ENCODE data around the gene STPG3.

Gene STPG3

DNA sequence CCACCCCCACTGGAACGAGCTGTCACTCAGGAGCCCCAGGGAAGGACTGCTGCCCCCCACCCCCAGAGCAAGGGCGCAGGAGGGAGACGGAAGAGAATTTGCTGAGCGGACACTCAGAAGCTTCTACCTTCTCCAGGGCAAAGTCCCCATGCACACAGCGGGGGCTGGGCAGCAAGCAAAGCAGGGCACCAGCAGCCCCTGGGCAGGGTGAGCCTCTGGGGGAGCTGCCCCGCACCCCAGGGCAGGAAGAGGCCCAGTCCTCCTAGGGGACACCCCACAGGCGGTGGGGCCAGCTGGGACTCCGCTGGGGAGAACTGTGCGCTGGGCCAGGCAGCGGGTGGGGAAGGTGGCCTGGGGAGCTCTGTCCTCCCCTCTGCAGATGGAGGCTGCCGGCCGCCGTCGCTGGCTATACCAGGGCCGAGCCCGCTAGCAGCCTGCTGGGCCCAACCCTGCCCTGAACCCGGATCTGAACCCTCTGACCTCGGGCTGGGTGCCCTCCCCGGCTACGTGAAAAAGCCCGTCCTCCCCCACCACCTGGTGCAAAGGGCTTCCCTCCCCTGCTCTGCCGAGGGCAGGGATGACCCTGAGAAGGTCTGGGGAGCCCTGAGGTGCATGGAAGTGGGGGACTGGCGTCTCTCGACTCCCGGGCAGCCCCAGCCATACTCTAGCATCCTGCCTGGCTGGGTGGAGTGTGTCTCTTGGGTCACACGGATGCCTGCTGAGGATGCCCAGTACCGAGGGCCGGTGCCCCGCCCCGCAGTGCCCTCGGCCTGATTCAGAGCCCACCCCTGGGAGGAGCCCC, 21.0 kb upstream of the STPG3 start:
- H3K27me3 ChIP-seq (replicated peaks; ENCODE audit: control insufficient read depth, insufficient read depth, low read length), result peaks cover 24% of the 10 kb centered on the region
- H3K9ac ChIP-seq (ENCODE audit: low read length), result no peak overlapping the region
- no peak overlapping the region for H3K4me3 ChIP-seq (ENCODE audit: low read length)
- H3K9me3 ChIP-seq (ENCODE audit: control insufficient read depth, low read length), result no peaks in the 10 kb centered on the region
- no peak for DNase-seq (ENCODE audit: low read depth)
- no peaks in the 10 kb centered on the region for H3K36me3 ChIP-seq (ENCODE audit: control insufficient read depth, insufficient read depth, low read length, severe bottlenecking)
- H3K4me1 ChIP-seq (ENCODE audit: control insufficient read depth, insufficient read depth, low read length), result peaks cover 5% of the 10 kb centered on the region

DNA sequence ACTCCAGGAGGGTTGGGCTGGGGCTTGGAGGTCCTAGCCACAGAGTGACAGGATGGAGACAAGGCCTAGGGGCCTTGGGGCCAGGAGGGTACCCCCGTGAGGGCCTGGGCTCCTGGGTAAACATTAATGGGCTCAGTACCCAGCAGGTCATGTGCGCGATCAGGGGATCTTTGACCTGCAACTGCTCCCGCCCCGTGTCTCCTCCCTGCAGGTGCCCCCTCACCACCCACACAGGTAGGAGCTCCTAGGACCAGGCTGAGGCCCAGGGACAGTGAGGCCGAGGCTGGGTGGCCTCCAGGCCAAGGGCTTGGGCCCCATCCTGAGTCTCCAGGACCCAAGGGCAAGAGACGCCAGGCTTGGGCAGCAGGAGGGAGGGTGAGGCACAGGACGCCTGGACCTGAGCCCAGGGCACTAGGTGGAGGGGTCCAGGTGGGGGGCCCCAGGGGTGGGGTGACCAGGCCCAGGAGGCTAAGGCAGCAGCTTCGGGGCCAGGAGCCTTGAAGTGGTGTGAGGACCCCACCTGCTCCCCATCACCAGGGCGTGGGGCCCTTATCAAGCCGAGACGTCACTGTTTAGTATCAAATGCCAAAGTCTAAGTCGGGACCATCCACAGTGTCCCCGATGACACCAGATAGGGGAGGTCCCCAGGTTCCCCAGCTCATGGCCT, 20.2 kb upstream of the STPG3 start, which contains the start of gene SLC34A3:
TSS of gene SLC34A3 (plus strand) at position 197 of the 667 bp plus-strand sequence. CDS start 802 bp downstream, outside the sequence.
- no peak within 1 kb of the TSS for H3K4me3 ChIP-seq (ENCODE audit: low read length)
- no peaks in the 10 kb centered on the region for H3K36me3 ChIP-seq (ENCODE audit: control insufficient read depth, insufficient read depth, low read length, severe bottlenecking)
- peaks cover 30% of the 10 kb centered on the region for H3K27me3 ChIP-seq (replicated peaks; ENCODE audit: control insufficient read depth, insufficient read depth, low read length)
- no peak within 1 kb of the TSS for H3K9ac ChIP-seq (ENCODE audit: low read length)
- no peaks in the 10 kb centered on the region for H3K9me3 ChIP-seq (ENCODE audit: control insufficient read depth, low read length)
- peaks cover 5% of the 10 kb centered on the region for H3K4me1 ChIP-seq (ENCODE audit: control insufficient read depth, insufficient read depth, low read length)
- no peak for DNase-seq (ENCODE audit: low read depth)

DNA sequence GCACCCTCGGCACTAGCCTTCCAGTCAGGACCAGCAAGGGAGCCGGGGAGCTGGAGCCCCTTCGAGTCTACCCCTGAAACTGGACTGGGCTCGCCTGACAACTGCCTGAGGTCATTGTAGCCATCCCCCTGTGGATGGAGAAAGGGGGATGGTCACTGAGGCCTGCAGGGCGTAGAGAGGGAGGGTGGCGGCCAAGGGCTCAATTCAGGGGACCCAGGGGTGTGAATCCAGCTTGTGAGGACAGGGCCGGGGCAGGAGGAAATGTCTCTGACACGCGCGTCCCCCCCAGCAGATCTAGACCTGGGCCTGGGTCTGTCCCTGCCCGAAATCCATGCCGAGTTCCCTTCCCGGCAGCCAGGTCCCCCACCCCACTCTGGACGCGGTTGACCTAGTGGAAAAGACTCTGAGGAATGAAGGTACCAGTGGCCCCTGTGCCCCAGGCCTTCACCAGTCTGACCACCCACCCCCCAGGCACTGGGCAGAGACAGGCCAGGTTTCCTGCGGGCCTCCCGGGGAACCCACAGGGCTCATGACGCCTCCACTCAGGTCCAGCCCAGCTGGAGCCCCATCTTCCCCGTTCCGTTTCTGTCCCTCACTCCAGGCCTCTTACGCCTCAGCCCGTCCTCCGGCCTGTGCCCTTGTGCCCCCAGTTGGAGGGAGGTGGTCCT, 19.6 kb upstream of the STPG3 start:
- Histone ChIP-seq H3K27me3 (replicated peaks; ENCODE audit: control insufficient read depth, insufficient read depth, low read length) (peaks cover 30% of the 10 kb centered on the region), H3K4me3 (ENCODE audit: low read length) (no peak overlapping the region)

DNA sequence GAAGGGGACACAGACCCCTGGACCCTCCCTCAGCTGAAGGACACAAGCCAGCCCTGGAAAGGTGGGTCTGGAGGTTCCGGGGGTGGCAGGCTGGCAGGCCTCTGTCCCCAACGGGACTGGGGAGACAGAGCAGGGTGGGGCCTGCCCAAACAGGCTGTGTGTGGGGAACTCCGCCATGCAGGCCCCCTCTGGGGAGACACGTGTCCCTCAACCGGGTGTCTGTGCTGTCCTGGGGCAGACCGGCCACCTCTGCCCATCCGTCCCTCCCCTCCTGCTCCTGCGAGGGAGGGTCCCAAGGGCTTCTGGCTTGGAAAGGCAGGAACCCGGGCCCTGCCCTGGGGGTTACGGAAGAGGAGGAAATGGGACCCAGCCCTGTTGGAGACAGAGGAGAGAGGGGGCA, 19.0 kb upstream of the STPG3 start:
- no peak for DNase-seq (ENCODE audit: low read depth)
- Histone ChIP-seq H3K4me1 (ENCODE audit: control insufficient read depth, insufficient read depth, low read length) (peaks cover 14% of the 10 kb centered on the region), H3K4me3 (ENCODE audit: low read length) (no peak overlapping the region), H3K9ac (ENCODE audit: low read length) (no peak overlapping the region), H3K27me3 (replicated peaks; ENCODE audit: control insufficient read depth, insufficient read depth, low read length) (peaks cover 30% of the 10 kb centered on the region), H3K9me3 (ENCODE audit: control insufficient read depth, low read length) (no peaks in the 10 kb centered on the region), H3K36me3 (ENCODE audit: control insufficient read depth, insufficient read depth, low read length, severe bottlenecking) (no peaks in the 10 kb centered on the region)

More for the DNA sequence above, 19.6 kb upstream of the STPG3 start:
- no peak overlapping the region for H3K9ac ChIP-seq (ENCODE audit: low read length)
- no peaks in the 10 kb centered on the region for H3K9me3 ChIP-seq (ENCODE audit: control insufficient read depth, low read length)
- no peaks in the 10 kb centered on the region for H3K36me3 ChIP-seq (ENCODE audit: control insufficient read depth, insufficient read depth, low read length, severe bottlenecking)
- DNase-seq (ENCODE audit: low read depth), result no peak
- peaks cover 10% of the 10 kb centered on the region for H3K4me1 ChIP-seq (ENCODE audit: control insufficient read depth, insufficient read depth, low read length)

DNA sequence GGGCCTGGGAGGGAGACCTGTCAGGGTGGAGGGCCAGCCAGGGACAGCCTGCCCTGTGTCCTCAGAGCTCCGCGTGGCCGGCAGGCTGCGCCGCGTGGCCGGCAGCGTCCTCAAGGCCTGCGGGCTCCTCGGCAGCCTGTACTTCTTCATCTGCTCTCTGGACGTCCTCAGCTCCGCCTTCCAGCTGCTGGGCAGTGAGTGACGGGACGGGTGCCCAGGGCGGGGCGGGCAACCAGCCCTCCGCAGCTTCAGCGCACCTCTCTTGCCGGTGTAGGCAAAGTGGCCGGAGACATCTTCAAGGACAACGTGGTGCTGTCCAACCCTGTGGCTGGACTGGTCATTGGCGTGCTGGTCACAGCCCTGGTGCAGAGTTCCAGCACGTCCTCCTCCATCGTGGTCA, 18.6 kb upstream of the STPG3 start:
- Histone ChIP-seq H3K9me3 (ENCODE audit: control insufficient read depth, low read length) (no peaks in the 10 kb centered on the region), H3K27me3 (replicated peaks; ENCODE audit: control insufficient read depth, insufficient read depth, low read length) (peaks cover 30% of the 10 kb centered on the region), H3K36me3 (ENCODE audit: control insufficient read depth, insufficient read depth, low read length, severe bottlenecking) (no peaks in the 10 kb centered on the region), H3K4me1 (ENCODE audit: control insufficient read depth, insufficient read depth, low read length) (peaks cover 10% of the 10 kb centered on the region), H3K4me3 (ENCODE audit: low read length) (no peak overlapping the region), H3K9ac (ENCODE audit: low read length) (no peak overlapping the region)
- DNase-seq (ENCODE audit: low read depth), result no peak

DNA sequence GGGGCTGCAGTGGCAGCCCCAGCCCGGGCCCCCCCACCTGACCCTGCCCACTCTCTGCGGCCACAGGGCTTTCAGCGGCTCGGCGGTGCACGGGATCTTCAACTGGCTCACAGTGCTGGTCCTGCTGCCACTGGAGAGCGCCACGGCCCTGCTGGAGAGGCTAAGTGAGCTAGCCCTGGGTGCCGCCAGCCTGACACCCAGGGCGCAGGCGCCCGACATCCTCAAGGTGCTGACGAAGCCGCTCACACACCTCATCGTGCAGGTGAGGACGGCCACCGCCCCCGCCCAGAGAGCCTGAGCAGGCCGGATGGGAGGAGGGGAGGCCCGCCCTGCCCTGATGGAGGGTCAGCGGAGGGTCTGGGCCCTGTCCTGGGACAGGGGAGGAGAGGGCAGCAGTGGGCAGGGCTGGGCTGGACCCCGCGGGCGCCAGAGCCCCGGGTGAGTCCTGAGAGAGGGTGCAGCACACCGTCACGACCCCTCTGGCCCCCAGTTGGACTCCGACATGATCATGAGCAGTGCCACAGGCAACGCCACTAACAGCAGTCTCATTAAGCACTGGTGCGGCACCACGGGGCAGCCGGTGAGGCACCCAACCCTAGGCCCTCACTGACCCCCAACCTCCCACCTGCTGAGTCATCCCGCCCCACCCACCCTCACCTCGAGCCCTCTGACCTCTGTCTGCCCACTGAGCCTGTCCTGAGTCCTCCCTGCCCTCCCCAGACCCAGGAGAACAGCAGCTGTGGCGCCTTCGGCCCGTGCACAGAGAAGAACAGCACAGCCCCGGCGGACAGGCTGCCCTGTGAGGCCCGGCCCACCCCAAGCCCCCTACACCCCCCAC, 17.7 kb upstream of the STPG3 start:
- peaks cover 11% of the 10 kb centered on the region for H3K4me1 ChIP-seq (ENCODE audit: control insufficient read depth, insufficient read depth, low read length)
- peaks cover 30% of the 10 kb centered on the region for H3K27me3 ChIP-seq (replicated peaks; ENCODE audit: control insufficient read depth, insufficient read depth, low read length)
- H3K4me3 ChIP-seq (ENCODE audit: low read length), result no peak overlapping the region
- no peaks in the 10 kb centered on the region for H3K36me3 ChIP-seq (ENCODE audit: control insufficient read depth, insufficient read depth, low read length, severe bottlenecking)
- no peak for DNase-seq (ENCODE audit: low read depth)
- H3K9me3 ChIP-seq (ENCODE audit: control insufficient read depth, low read length), result no peaks in the 10 kb centered on the region
- no peak overlapping the region for H3K9ac ChIP-seq (ENCODE audit: low read length)

DNA sequence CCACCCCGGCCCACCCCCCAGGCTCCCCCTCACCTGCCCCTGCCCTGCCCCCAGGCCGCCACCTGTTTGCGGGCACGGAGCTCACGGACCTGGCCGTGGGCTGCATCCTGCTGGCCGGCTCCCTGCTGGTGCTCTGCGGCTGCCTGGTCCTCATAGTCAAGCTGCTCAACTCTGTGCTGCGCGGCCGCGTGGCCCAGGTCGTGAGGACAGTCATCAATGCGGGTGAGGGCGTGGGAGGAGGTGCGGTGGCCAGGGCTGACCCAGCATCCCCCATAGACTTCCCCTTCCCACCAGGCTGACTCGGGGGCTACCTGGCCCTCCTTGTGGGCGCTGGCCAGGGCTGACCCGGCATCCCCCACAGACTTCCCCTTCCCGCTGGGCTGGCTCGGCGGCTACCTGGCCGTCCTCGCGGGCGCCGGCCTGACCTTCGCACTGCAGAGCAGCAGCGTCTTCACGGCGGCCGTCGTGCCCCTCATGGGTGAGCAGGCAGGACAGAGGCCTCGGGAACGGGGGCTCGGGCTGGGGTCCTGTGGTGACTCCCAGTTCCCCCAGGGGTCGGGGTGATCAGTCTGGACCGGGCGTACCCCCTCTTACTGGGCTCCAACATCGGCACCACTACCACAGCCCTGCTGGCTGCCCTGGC, 16.9 kb upstream of the STPG3 start:
- Histone ChIP-seq H3K36me3 (ENCODE audit: control insufficient read depth, insufficient read depth, low read length, severe bottlenecking) (no peaks in the 10 kb centered on the region), H3K4me1 (ENCODE audit: control insufficient read depth, insufficient read depth, low read length) (peaks cover 19% of the 10 kb centered on the region), H3K9ac (ENCODE audit: low read length) (no peak overlapping the region), H3K27me3 (replicated peaks; ENCODE audit: control insufficient read depth, insufficient read depth, low read length) (peaks cover 24% of the 10 kb centered on the region), H3K9me3 (ENCODE audit: control insufficient read depth, low read length) (no peaks in the 10 kb centered on the region), H3K4me3 (ENCODE audit: low read length) (no peak overlapping the region)
- no peak for DNase-seq (ENCODE audit: low read depth)

DNA sequence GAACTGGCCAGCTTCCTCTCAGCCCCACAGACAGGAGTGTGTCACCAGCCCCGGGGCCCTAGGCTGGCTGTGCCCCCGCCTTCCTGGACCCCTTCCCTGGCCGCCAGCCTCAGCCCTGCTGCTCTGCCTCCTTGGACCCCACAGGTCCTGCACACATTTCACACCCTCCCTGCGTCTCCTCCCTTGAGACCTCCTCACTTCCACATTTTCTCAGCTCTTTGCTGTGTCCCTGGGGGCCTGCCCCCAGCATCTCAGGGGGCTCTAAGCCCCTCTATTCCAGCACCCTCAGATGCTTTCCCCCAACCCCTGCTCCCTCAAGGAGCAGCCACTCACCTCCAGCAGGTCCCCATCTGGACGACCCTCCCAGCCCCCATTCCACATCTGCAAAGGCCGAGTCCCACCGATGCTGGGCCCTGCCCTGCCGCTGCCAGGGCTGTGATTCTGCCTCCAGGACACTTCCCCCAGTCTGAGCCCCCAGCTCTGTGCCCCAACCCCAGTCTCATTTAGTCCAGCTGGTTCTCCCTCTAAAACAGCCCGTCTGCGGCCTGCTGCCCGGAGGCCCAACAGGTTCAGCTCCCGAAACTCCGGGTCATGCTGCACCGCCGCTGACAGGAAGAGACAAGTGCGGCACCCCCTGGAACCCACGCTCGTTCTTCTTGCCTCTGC, 16.2 kb upstream of the STPG3 start:
- peaks cover 19% of the 10 kb centered on the region for H3K4me1 ChIP-seq (ENCODE audit: control insufficient read depth, insufficient read depth, low read length)
- H3K36me3 ChIP-seq (ENCODE audit: control insufficient read depth, insufficient read depth, low read length, severe bottlenecking), result no peaks in the 10 kb centered on the region
- H3K27me3 ChIP-seq (replicated peaks; ENCODE audit: control insufficient read depth, insufficient read depth, low read length), result peaks cover 20% of the 10 kb centered on the region
- no peaks in the 10 kb centered on the region for H3K9me3 ChIP-seq (ENCODE audit: control insufficient read depth, low read length)
- H3K4me3 ChIP-seq (ENCODE audit: low read length), result no peak overlapping the region
- no peak overlapping the region for H3K9ac ChIP-seq (ENCODE audit: low read length)
- no peak for DNase-seq (ENCODE audit: low read depth)

DNA sequence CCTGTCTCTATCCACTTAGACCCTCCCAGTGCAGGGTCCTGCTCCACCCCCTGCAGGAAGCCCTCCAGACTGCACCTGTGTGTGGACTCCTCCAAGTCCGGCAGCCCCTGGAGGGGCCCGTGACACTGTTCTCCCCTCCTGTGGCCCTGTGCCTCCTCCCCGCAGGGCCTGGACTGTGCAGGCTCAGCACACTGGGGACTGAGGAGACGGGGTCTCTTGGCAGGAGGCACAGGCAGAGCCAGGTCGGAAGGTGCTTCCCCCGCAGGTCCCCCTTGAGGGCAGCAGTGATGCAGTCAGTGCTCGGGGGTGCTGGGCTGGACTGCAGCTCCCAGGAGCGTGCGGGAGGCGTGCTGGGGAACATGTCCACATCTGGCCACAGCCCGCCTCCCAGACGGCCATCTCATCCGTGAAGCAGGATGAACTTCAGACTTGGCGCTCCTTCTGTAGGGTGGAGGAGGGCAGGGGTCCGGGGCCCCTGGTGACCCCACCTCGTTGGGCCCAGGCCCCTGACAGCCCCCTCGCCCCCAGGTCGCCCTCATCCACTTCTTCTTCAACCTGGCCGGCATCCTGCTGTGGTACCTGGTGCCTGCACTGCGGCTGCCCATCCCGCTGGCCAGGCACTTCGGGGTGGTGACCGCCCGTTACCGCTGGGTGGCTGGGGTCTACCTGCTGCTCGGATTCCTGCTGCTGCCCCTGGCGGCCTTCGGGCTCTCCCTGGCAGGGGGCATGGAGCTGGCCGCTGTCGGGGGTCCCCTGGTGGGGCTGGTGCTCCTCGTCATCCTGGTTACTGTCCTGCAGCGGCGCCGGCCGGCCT, 15.5 kb upstream of the STPG3 start:
- H3K9ac ChIP-seq (ENCODE audit: low read length), result no peak overlapping the region
- H3K4me3 ChIP-seq (ENCODE audit: low read length), result no peak overlapping the region
- no peaks in the 10 kb centered on the region for H3K9me3 ChIP-seq (ENCODE audit: control insufficient read depth, low read length)
- no peak for DNase-seq (ENCODE audit: low read depth)
- H3K27me3 ChIP-seq (replicated peaks; ENCODE audit: control insufficient read depth, insufficient read depth, low read length), result peaks cover 13% of the 10 kb centered on the region
- no peaks in the 10 kb centered on the region for H3K36me3 ChIP-seq (ENCODE audit: control insufficient read depth, insufficient read depth, low read length, severe bottlenecking)
- peaks cover 19% of the 10 kb centered on the region for H3K4me1 ChIP-seq (ENCODE audit: control insufficient read depth, insufficient read depth, low read length)
